Activated CD4-positive, alpha-beta T cell treated with anti-CD3 and anti-CD28 coated beads for 24 hours (primary cell): ENCODE results near the gene MEDAG.

ENCODE experiments used
- DNase-seq, 2 donors: peaks; one replicate each; pipeline ENCODE4 v3.0.0-alpha.2; 2020; ENCODE audit warnings: low read depth in 2 of 2

Gene MEDAG

DNA sequence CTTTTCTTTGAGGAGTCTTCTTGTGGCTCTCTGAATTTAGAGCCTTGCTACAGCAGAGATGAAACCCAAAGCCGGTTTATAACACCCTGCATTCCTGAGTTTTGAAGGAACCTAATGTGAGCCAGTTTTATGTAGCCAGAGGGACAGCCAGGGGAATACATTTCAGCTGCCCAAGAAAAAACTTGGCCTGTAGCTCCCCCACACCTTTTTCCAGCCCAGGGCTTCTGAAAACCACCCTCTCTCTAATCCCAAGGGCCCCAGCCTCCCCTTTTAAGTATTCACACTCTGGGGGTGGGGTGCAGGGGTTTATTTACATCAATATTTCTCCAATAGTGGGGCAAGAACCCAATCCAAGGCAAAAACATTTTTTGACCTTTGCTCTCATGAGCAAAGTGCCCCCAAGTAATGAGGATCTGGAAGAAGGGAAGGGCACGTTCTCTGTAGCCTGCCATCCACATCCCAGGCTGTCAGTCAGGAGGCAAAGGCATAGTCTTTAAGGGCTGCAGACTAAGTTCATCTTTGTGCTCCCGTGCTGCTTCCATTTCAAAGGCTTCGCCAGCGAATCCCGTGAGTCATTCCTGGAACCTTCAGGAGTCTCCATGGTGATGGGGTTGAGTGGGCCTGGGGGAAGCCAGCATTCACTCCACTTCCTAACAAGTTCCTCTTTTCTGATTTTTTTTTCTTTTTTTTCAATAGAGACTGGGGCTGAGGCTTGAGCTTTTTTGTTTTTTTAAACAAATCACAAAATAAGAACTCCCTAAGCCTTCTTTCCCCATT, 33.2 kb upstream of the MEDAG start:
- no peak for DNase-seq

DNA sequence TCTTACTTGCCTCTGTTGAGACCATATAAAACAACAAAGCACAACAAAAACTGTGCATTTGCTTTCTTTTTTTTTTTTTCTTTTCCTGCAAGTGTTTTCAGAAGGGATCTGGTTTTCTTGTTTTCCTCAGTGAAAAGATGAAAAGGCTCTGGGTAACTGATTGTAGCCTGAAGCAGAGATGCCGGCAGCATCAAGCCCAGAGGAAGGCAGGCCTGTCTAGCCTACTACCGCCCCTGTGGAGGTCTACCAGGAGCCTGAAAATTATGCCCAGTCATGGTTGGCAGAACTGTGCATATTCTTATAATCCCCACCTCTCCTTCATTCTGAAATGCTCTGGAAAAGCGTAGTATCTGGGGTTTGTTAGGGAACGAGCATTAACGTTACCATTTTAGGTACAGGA, 32.6 kb upstream of the MEDAG start:
- DNase-seq = no peak

DNA sequence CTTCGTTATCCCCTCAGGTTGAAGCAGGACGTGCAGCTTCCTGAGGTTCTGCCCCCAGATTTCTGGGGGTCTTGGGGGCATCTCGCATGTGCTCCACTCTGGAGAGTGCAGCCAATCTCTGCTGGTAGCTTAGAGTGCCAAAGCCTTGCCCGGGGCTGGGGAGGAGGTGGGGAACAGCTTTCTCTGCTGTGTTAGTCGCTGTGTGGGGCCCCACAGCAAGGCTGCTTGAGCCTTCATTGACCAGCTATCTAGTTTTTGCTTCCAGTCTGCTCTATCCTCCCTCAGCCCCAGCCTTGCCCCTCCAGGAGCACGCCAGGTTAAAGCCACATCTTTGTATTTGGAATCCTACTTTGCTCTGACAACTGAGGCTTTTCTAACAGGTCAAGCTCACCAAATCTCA, 32.0 kb upstream of the MEDAG start:
- no peak for DNase-seq

DNA sequence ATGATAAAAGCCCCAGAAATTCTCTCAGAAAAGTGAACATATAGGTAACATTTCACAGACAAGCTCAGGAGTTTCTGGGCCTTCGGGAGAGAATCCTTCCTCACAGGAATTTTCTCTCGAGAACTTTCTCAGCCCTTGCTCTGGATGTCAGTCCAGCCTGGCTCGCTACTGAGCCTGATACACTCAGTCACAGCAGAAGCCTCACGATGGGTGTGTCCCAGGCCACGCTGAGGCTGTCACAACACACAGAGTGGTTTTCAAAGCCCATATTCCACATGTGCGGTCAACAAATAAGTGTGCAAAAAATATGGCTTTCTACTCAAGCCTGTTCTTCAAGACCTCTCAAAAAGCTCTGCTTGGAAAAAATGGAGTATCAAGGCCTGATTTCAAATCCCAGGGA, 31.5 kb upstream of the MEDAG start:
- no peak for DNase-seq

DNA sequence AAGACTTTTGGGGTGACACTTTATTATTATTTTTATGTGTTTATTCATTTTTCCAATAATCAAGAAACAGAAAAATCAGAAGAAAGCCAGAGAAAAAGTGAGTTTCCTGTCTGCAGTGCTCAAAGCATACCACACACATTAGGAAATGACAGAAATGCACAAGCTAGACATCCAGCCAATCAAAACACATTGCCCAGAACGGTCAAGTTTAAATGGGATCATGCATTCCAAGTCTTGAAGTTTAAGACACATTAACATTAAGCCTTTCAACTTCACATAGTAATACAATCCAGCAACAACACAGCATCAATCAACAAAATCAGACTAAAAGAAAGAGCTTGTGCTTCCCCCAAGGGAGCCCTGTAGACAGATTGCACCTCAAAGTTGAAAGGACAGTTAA, 28.7 kb upstream of the MEDAG start:
- no peak for DNase-seq

DNA sequence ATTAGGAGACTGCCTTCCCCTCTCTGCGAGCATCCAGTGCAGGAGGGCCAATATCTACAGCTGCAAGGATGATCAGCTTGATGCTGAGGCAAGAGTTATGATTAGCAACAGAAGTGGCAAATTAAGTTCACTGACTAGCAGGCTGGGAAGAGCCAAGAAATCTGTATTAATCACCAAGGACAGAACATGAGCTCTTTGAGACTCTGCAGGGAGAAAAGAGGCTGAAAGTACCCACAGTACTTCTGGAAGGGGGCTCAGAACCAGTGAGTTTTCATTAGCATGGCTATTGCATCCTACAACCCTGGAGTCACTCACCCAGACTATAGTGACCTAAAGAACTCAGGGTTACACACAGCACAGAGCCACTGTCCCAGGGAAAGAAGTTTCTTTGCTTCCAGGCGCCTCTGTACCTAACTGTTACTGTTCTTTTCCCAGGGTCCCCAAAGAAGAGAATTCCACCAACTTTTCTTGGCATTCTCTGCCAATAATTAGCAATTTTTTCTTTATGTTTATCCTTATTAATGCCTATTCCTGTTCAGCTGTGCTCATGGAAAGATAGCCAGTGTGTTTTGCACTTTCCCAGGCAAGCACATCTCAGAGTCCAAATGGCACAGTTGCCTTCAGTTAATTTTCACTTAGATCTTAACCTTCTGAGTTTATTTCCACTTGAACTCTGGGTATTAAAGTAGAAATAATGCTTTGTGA, 25.8 kb upstream of the MEDAG start:
- DNase-seq = no peak

DNA sequence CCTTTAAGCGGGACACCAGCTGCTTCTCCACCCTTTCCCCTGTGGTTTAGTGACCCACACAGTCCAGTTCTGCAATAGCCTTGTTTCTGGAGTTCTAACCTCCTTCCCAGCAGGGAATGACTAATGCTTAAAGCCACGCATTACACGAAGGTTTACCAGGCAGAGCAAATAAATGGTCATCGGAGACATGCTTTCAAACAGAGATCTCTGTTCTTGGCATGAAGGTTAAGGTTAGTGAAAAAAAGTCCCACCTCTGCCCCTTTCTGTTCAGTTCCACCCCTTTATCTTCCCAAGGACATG, 25.3 kb upstream of the MEDAG start:
- no peak for DNase-seq

DNA sequence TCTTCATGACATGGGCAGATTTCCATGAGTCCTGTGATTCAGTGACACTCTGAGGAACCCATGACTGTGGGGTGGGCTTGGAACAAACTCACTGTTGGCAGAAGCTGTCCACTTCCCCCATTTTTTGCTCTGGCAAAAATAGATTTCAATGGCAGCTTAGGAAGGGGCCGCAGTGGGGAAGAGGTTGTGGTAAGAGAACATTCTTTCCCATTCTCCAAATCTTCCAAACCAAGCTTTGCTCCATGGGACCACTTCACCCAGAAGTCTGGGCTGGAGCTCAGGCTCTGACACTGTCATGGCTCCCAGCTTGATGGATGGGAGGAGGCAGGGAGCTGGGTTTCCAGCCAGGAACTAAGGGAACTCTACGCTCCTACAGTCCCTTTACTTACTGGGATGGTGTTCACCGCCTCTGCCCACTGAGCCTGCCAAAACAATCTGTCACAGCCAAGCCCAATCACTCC, 24.9 kb upstream of the MEDAG start:
- DNase-seq = no peak

DNA sequence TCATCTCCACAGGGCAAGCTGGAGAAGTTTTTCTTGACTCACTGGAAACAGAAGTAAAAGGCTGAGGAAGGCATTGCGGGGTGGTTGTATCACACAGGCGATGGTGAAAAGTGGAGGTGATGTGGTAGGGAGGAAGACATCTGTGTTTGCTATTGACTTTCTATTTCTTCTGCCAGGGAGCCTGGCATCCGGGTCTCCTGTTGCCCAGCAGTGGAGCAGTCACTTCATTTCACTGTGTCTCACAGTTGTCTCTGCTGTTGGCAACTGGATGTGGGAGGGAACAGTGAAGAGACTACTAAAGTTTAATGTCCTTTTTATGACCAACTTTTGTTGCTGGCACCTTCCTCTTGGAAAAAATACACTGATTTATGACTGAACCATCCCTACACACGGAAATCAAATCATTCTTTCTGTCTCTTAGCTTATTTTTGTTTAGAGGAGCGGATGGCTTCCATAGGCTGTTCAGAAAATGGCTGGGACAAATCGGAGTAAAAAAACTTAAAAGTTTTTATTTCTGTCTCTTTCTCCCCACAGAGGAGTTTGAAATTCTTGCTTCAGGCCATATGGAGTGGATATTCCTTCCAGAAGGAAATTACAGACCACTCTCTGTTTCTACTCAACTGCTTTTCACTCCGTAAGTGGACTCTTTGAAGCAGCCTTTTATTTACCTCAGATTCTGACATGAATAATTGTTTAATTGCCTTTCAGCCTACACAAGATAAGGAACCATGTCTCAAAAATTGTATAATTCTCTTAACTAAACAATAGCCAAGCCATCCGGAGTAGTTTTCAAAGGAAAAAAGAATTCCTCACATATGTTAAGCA, 23.8 kb upstream of the MEDAG start:
- DNase-seq = no peak

DNA sequence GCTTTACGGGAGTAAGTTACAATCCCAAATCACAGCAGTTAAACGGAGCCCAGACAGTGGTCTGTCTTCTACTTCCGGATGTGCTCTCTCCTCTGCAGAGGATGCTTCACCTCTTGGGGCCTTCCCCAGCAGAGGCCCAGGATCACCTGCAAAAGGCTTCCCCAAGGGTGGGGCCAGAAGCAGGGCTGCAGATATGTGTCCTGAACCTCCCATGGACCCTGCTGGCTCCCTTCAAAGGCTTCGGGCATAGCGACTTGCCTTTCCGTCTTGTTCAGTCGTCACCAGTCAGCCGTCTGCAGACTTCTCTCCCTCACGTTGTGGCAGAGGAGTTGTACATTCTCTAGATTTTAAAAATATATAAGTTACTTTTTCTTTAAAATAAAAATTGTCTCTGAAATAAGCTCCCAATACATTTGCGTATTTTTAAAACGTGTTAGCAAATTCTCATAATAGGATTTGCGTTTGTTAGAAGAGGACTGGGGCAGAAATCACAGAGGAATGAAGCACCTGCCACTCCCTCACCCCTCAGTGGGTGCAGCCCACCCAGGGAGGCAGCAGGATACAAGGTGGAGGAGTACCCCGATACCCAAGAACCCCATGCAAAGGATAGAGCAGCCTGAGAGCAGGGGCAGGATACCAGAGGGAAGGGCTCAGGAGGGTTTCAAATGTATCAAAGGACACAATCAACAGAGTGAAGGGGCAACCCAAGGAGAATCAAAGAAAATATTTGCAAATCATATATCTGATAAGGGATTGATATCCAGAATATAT, 22.9 kb upstream of the MEDAG start:
- DNase-seq = no peak

DNA sequence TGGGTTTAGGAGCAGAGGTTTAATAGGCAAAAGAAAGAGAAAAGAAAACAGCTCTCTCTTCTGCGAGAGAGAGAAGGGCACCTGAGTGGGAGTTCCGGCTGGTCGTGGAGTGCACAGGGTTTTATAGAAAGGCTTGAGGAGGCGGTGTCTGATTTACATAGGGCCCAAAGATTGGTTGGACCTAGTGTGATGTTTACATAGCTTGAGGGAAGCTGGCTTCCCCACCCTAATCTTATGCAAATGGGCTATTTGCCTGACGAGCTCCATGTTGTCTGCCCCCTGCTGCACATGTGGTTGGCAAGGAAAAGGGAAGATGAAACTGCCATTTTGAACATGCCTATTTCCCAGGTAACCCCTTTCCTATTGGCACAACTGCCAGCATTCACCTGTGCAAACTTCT, 21.5 kb upstream of the MEDAG start:
- DNase-seq = no peak

DNA sequence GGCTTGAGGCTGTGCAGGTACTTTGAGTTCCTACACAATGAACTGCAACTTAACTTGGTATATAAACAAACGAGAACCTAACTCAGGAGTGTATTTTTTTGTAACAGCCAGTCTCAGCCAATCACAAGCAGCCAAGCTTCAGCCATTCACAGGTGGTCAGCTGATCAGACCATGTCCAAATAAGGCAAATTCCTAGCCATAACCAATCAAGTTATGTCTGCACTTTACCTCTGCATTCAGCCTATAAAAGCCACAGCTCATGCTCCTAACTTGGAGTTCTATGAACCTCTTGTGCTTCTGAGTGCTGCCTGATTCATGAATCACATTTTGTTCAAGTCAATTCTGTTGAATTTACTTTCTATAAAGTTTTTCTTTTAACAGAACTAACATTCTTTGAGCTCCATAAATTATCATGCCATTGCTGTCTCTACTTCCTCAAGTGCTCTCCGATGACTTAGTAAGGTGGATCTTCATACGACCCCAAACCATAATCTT, 16.8 kb upstream of the MEDAG start:
- DNase-seq = no peak

DNA sequence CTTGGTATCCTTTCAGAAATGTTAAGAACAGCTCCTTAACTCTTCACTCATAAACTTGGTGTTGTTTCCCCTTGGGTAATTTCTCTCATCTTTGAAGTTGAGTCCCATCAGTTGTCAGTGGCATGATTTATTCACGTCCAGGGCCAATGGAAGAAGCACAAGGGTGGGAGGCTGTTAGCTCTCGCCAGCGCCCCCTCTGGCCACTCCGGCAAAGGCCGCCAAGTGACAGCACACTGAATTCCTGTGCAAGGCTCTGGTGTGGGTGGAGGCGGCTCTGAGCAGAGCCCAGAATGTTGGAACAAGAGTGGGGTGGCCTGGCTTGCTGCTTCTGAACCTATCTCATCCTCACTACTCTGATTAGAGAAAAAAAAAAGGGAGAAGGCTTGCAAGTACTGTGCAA, 13.1 kb upstream of the MEDAG start:
- peak in 1 of 2 donors; percentile 15 for DNase-seq

DNA sequence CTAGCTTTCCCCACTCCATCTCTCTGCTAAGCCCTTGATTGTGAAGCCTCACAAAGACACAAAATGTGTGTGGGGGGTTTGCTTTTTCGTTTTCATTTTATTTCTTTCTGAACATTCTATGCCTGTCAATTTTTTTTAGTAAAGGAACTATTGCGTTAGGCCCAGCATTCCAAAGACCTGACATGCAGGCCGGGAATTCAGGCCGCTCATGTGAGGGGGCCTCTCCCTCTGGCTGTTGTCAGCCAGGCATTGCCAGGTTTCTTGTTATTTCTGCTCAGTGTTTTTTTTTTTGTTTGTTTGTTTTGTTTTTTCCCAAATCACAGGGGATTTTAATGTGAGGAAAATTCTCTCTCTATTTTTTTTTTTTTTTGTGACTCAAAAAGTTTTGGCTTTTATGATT, 10.3 kb upstream of the MEDAG start:
- DNase-seq = no peak

DNA sequence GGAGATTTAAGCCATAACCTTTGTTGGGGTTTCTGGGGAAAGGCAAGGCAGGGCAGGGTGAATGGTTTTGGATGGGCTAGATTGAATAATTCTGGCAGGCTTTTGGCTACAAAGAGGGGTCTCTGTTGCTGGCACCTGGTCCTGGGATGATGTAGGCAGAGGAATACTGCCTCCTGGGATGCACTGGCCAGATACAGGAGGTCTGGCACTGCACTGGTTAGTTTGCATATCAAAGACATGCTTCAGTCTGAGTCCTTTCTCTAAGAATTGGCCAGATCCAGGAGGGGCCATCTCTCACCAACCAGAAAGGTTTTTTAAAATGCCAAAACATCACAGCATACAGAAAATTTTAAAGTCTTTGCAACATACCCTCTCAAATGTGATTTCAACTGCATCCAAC, 8.0 kb upstream of the MEDAG start:
- DNase-seq = no peak

DNA sequence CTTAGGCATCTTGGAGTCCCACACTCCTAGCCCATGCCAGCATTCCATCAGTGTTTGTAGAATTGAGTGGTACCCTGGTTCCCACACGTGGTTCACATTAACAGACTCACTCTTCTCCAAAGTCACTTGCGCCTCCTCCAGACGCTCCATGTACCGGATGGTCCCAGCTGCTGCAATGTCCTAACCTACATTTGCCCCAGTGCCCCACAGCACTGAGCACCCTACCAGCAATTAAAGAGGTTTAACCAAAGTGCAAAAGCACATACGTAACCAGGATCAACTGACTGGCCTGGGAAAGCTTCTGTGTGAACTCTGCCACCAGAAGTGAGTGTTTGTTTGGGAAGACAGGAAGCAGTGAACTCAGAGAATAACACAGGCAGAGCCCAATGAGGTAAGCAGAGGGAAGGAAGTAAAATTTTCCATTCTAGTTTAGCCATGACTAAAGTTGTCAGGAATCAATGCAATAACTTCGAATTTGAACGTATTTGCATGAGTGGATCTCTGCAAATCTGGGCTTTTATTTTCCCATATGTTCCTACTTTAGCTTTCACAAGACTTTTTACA, 7.3 kb upstream of the MEDAG start:
- DNase-seq = no peak

DNA sequence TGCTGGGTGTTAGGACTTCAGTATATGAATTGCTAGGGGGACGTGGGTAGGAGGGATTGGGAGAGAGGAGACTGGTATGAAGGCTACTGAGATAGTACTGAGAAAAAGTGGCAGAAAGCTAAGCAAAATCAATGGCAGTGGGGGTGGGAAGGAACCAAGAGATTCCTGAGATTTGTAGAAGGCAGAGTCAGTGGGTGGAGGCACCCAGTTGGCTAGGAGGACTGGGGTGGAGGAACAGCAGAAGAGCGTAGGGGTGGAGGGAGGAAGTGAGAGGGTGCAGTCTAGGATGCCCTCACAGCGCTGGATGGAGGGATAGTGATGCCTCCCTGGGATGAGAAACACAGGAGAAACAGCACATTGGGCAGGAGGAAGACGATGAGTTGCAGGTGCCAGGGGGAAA, 5.6 kb upstream of the MEDAG start:
- no peak for DNase-seq

DNA sequence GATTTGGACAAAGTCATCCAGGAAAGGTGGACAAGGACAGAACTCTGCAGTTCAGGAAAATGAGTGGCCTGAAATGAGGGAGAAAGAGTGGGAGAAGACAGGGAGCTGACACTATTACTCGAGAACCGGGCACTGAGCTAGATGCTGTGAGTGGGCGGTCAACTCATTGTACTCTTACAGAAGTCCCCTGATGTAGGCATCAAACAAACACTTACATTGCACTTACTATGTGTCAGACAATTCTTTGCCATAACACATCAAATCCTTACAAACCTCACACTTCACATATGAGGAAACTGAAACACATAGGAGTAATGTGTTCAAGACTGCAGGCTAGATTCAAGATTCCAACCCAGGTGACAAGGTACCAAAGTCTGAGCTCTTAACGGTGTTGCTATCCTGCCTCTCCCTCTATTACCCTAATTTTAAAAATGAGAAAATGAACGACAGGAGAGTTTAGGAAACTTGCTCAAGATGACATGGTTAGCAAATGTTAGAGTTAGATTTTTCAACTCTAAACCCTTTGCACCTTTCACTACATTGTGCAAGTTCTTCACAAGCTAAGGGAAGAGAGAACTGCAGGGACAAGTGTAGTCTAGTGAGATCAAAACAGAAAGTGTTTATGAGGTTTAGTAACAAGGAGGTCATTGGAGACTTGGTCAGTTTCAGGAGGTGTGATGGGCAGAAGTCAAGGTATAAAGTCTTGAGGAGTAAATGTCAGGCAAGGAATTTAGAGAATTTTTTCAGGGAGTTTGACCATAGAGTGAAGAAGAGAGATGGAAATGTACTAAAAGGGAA, 4.9 kb upstream of the MEDAG start:
- DNase-seq = no peak

DNA sequence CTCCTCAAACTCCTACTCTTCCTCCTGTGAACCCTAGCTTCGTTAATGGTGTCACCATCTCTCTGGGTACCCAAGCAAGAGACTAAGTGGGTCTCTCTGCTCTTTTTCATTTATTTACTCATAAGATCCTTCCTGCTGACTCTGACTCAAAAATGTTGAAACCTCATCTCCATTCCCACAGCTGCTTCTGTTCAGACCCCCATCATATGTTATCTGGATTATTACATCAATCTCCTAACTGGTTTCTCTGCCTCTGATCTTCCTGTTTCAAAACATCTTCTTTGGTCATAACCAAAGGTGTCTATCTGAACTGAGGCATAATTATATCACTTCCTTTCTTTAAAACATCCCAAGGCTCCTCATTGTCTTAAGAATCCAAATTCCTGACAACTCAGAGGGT, 2.0 kb upstream of the MEDAG start:
- no peak for DNase-seq

DNA sequence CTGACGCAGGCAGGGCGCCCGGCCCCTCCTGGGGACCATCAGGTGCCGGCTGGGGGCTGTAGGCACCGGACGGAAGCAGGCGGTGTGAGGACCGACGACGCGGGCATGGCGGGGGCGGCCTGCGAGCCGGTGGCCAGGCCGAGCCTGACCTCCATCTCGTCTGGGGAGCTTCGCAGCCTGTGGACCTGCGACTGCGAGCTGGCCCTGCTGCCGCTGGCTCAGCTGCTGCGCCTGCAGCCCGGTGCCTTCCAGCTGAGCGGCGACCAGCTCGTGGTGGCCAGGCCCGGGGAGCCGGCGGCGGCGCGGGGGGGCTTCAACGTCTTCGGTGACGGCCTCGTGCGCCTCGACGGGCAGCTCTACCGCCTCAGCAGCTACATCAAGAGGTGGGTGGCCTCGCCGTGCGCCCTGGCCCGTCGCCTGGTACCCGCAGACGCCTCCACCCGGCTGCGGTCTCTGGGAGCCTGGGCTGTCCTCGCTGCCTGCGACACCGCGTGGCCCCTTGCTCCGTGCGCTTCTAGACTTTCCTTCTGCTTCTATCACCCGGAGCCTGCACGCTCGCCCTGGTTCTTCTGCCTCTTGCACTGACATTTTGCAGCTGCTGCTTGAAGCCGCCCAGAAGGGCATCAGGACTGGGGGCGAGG, 460 bp downstream of the MEDAG start:
- no peak for DNase-seq
